Measurements from ENCODE around the gene CLBA1.
"Not testable (repeated sequence)": the region's sequence is repeated elsewhere in the genome, so short reads cannot be mapped to it uniquely, and the experiment has no call there.

CLBA1 gene

GRCh38 chr14:104938960-104939359 is 46.6 kb upstream of the CLBA1 start:
- Histone ChIP-seq H3K27ac (ENCODE audit: insufficient read depth in 1 of 2, low read depth in 1 of 2, low read length in 2 of 2, poor library complexity in 1 of 2, severe bottlenecking in 2 of 2) (no peak overlapping the region), H3K36me3 (ENCODE audit: control insufficient read depth in 4 of 4, insufficient read depth in 4 of 4, low read length in 3 of 4) (no peaks in the 10 kb centered on the region), H3K4me3 (ENCODE audit: control insufficient read depth in 1 of 7, extremely low read depth in 1 of 7, insufficient read depth in 4 of 7, low read depth in 2 of 7, low read length in 6 of 7) (no peak overlapping the region), H3K4me1 (ENCODE audit: control extremely low read depth in 1 of 4, control insufficient read depth in 4 of 4, insufficient read depth in 4 of 4, low read length in 3 of 4) (peaks cover 0 to 5% (median 1%) of the 10 kb centered on the region in 4 experiments), H3K9me3 (ENCODE audit: control extremely low read depth in 1 of 5, control insufficient read depth in 4 of 5, insufficient read depth in 2 of 5, low read depth in 1 of 5, low read length in 4 of 5) (no peaks in the 10 kb centered on the region), H3K27me3 (replicated peaks in 2 of 5; ENCODE audit: control insufficient read depth in 4 of 5, insufficient read depth in 5 of 5, low read length in 4 of 5) (peaks cover 0 to 22% (median 0%) of the 10 kb centered on the region in 5 experiments)
- WGBS (ENCODE audit: insufficient coverage): 100% methylated on average over 1 of the region's 1 CpG
- ChIA-PET POLR2A (interaction anchor here (0.6 kb wide), 1 partner anchor 478 kb away, joined by 3 read pairs; no protein-coding TSS in a partner anchor), CTCF (interaction anchor here (1.3 kb wide), 1 partner anchor 20 kb away, joined by 5 read pairs; no protein-coding TSS in a partner anchor)
- no peak for DNase-seq

- Histone ChIP-seq H3K4me3 (ENCODE audit: control insufficient read depth in 1 of 7, extremely low read depth in 1 of 7, insufficient read depth in 4 of 7, low read depth in 2 of 7, low read length in 6 of 7) (no peak overlapping the region), H3K27me3 (replicated peaks in 2 of 5; ENCODE audit: control insufficient read depth in 4 of 5, insufficient read depth in 5 of 5, low read length in 4 of 5) (peaks cover 0 to 17% (median 0%) of the 10 kb centered on the region in 5 experiments), H3K4me1 (ENCODE audit: control extremely low read depth in 1 of 4, control insufficient read depth in 4 of 4, insufficient read depth in 4 of 4, low read length in 3 of 4) (no peaks in the 10 kb centered on the region), H3K27ac (ENCODE audit: insufficient read depth in 1 of 2, low read depth in 1 of 2, low read length in 2 of 2, poor library complexity in 1 of 2, severe bottlenecking in 2 of 2) (no peak overlapping the region), H3K36me3 (ENCODE audit: control insufficient read depth in 4 of 4, insufficient read depth in 4 of 4, low read length in 3 of 4) (no peaks in the 10 kb centered on the region), H3K9me3 (ENCODE audit: control extremely low read depth in 1 of 5, control insufficient read depth in 4 of 5, insufficient read depth in 2 of 5, low read depth in 1 of 5, low read length in 4 of 5) (no peaks in the 10 kb centered on the region)
- no peak for DNase-seq
- CTCF ChIA-PET: interaction anchor here (1.0 to 1.5 kb wide), 5 partner anchors 10 to 61 kb away, joined by 3 to 4 read pairs (median 3); no protein-coding TSS in a partner anchor
- POLR2A ChIA-PET: interaction anchor here (0.6 kb wide), 1 partner anchor 477 kb away, joined by 3 read pairs; no protein-coding TSS in a partner anchor
- 91% methylated on average over 11 of the region's 11 CpGs for WGBS (ENCODE audit: insufficient coverage)
Measured at GRCh38 chr14:104939666-104940410, 45.8 kb upstream of the CLBA1 start.

DNA sequence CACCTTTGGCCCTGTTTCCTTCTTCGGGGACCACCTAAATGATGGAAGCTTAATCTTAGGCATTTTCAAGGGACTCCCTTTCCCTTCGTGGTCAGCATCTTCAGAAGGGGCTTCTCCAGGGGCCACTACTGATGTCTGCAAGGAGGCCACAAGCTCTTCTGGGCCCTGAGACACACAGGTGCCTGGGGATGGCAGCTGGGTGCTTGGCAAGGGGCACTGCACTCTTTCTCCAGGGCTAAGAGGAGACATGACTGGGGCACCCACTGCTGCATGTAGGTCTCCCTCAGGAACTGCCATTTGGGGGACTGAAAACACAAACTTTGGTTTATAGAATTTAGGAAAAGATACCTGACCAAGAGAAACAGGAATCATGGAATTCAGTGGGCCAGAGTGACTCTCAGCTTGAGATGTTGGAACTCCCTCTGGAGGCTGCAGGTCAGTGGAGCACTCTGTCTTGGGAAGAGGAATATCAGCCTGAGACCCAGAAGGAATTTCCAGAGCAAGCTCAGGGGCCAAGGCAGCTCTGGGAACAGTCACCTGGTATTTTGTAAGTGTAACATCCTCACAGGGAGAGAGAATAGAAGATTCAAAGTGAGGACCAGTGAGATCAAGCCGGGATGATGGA is 45.0 kb upstream of the CLBA1 start:
- no peak overlapping the region for H3K4me3 ChIP-seq (ENCODE audit: control insufficient read depth in 1 of 7, extremely low read depth in 1 of 7, insufficient read depth in 4 of 7, low read depth in 2 of 7, low read length in 6 of 7)
- DNase-seq: no peak
- peaks cover 0 to 16% (median 0%) of the 10 kb centered on the region in 5 experiments for H3K27me3 ChIP-seq (replicated peaks in 2 of 5; ENCODE audit: control insufficient read depth in 4 of 5, insufficient read depth in 5 of 5, low read length in 4 of 5)
- no peak overlapping the region for H3K27ac ChIP-seq (ENCODE audit: insufficient read depth in 1 of 2, low read depth in 1 of 2, low read length in 2 of 2, poor library complexity in 1 of 2, severe bottlenecking in 2 of 2)
- H3K4me1 ChIP-seq (ENCODE audit: control extremely low read depth in 1 of 4, control insufficient read depth in 4 of 4, insufficient read depth in 4 of 4, low read length in 3 of 4): no peaks in the 10 kb centered on the region
- ChIA-PET CTCF (interaction anchor here (1.0 to 1.7 kb wide), 7 partner anchors 9 to 62 kb away, joined by 3 to 6 read pairs (median 3); partner anchors contain the start of gene PLD4), POLR2A (no interaction called here)
- H3K36me3 ChIP-seq (ENCODE audit: control insufficient read depth in 4 of 4, insufficient read depth in 4 of 4, low read length in 3 of 4): no peaks in the 10 kb centered on the region
- H3K9me3 ChIP-seq (ENCODE audit: control extremely low read depth in 1 of 5, control insufficient read depth in 4 of 5, insufficient read depth in 2 of 5, low read depth in 1 of 5, low read length in 4 of 5): no peaks in the 10 kb centered on the region
- WGBS (ENCODE audit: insufficient coverage): 96% methylated on average over 3 of the region's 3 CpGs

- ChIA-PET POLR2A (no interaction called here), CTCF (interaction anchor here (1.3 to 1.7 kb wide), 2 partner anchors 18 to 33 kb away, joined by 3 to 6 read pairs; partner anchors contain the start of gene PLD4)
- Histone ChIP-seq H3K9me3 (ENCODE audit: control extremely low read depth in 1 of 5, control insufficient read depth in 4 of 5, insufficient read depth in 2 of 5, low read depth in 1 of 5, low read length in 4 of 5) (no peaks in the 10 kb centered on the region), H3K27me3 (replicated peaks in 2 of 5; ENCODE audit: control insufficient read depth in 4 of 5, insufficient read depth in 5 of 5, low read length in 4 of 5) (peaks cover 0 to 16% (median 0%) of the 10 kb centered on the region in 5 experiments), H3K36me3 (ENCODE audit: control insufficient read depth in 4 of 4, insufficient read depth in 4 of 4, low read length in 3 of 4) (no peaks in the 10 kb centered on the region), H3K4me3 (ENCODE audit: control insufficient read depth in 1 of 7, extremely low read depth in 1 of 7, insufficient read depth in 4 of 7, low read depth in 2 of 7, low read length in 6 of 7) (no peak overlapping the region), H3K27ac (ENCODE audit: insufficient read depth in 1 of 2, low read depth in 1 of 2, low read length in 2 of 2, poor library complexity in 1 of 2, severe bottlenecking in 2 of 2) (no peak overlapping the region), H3K4me1 (ENCODE audit: control extremely low read depth in 1 of 4, control insufficient read depth in 4 of 4, insufficient read depth in 4 of 4, low read length in 3 of 4) (no peaks in the 10 kb centered on the region)
- DNase-seq: no peak
- WGBS (ENCODE audit: insufficient coverage): 98% methylated on average over 25 of the region's 26 CpGs
Measured at GRCh38 chr14:104941508-104942365, 43.9 kb upstream of the CLBA1 start.

GRCh38 chr14:104942586-104942985 is 43.0 kb upstream of the CLBA1 start:
- no peak for DNase-seq
- Histone ChIP-seq H3K9me3 (ENCODE audit: control extremely low read depth in 1 of 5, control insufficient read depth in 4 of 5, insufficient read depth in 2 of 5, low read depth in 1 of 5, low read length in 4 of 5) (no peaks in the 10 kb centered on the region), H3K27me3 (replicated peaks in 2 of 5; ENCODE audit: control insufficient read depth in 4 of 5, insufficient read depth in 5 of 5, low read length in 4 of 5) (peaks cover 0 to 13% (median 0%) of the 10 kb centered on the region in 5 experiments), H3K4me1 (ENCODE audit: control extremely low read depth in 1 of 4, control insufficient read depth in 4 of 4, insufficient read depth in 4 of 4, low read length in 3 of 4) (no peaks in the 10 kb centered on the region), H3K27ac (ENCODE audit: insufficient read depth in 1 of 2, low read depth in 1 of 2, low read length in 2 of 2, poor library complexity in 1 of 2, severe bottlenecking in 2 of 2) (no peak overlapping the region), H3K4me3 (ENCODE audit: control insufficient read depth in 1 of 7, extremely low read depth in 1 of 7, insufficient read depth in 4 of 7, low read depth in 2 of 7, low read length in 6 of 7) (no peak overlapping the region), H3K36me3 (ENCODE audit: control insufficient read depth in 4 of 4, insufficient read depth in 4 of 4, low read length in 3 of 4) (no peaks in the 10 kb centered on the region)
- ChIA-PET CTCF (no interaction called here), POLR2A (no interaction called here)
- WGBS (ENCODE audit: insufficient coverage): 96% methylated on average over 16 of the region's 16 CpGs

GRCh38 chr14:104943216-104944015 is 42.2 kb upstream of the CLBA1 start:
- 97% methylated on average over 29 of the region's 29 CpGs for WGBS (ENCODE audit: insufficient coverage)
- DNase-seq; H3K4me3 ChIP-seq (ENCODE audit: control insufficient read depth in 1 of 7, extremely low read depth in 1 of 7, insufficient read depth in 4 of 7, low read depth in 2 of 7, low read length in 6 of 7); CTCF ChIA-PET; H3K4me1 ChIP-seq (ENCODE audit: control extremely low read depth in 1 of 4, control insufficient read depth in 4 of 4, insufficient read depth in 4 of 4, low read length in 3 of 4); H3K27me3 ChIP-seq (replicated peaks in 2 of 5; ENCODE audit: control insufficient read depth in 4 of 5, insufficient read depth in 5 of 5, low read length in 4 of 5); H3K27ac ChIP-seq (ENCODE audit: insufficient read depth in 1 of 2, low read depth in 1 of 2, low read length in 2 of 2, poor library complexity in 1 of 2, severe bottlenecking in 2 of 2); H3K9me3 ChIP-seq (ENCODE audit: control extremely low read depth in 1 of 5, control insufficient read depth in 4 of 5, insufficient read depth in 2 of 5, low read depth in 1 of 5, low read length in 4 of 5); H3K36me3 ChIP-seq (ENCODE audit: control insufficient read depth in 4 of 4, insufficient read depth in 4 of 4, low read length in 3 of 4): not testable (repeated sequence)
- POLR2A ChIA-PET: interaction anchor here (0.6 kb wide), 1 partner anchor 130 kb away, joined by 3 read pairs; no protein-coding TSS in a partner anchor
